SK-N-SH (cell line): ENCODE results near the gene PAX2. TPM values are rescaled to one million over a fixed set of nuclear protein-coding genes. Genes with fewer than 3 reads are reported as not detected.

Source experiments
- CTCF ChIA-PET: fragments of 300-600, 350-600 bp; formaldehyde crosslinking; extraction: SDS; loops from one replicate; lab custom pipeline; 2021; lab: Yijun Ruan, JAX
- POLR2A ChIA-PET: fragments of 350-600 bp; sonication (Branson Sonifier 250); formaldehyde crosslinking; extraction: SDS; loops from one replicate; lab custom pipeline; 2020; ENCODE audit warnings: antibody characterized with exemption, inconsistent platforms; lab: Yijun Ruan, JAX
- DNase-seq: peaks from one replicate; pipeline ENCODE4 v3.0.0; 2012
- H2AFZ ChIP-seq: fragments of 200-600 bp; sonication (generic); 2 replicates; pipeline ENCODE4 v1.8.1; 2016; ENCODE audit warnings: antibody characterized with exemption, mild to moderate bottlenecking, low read depth
- H3F3A ChIP-seq: fragments of 200-600 bp; sonication (generic); replicated peaks from 2 replicates; pipeline ENCODE3; 2016; ENCODE audit warnings: antibody characterized with exemption, mild to moderate bottlenecking; ENCODE audit not compliant: insufficient read depth
- H3K27ac ChIP-seq, 2 experiments: fragments of 200-500 bp in 1 of 2; fragments of 200-600 bp in 1 of 2; sonication (Bioruptor generic) in 1 of 2; sonication (generic), shearing (Covaris generic) in 1 of 2; 2 replicates each; pipeline versions ENCODE4 v1.5.1 to v1.6.1; 2014 to 2016; ENCODE audit warnings: low read depth in 2 of 2, inconsistent platforms in 1 of 2, low read length in 1 of 2, mild to moderate bottlenecking in 1 of 2, mixed read lengths in 1 of 2
- H3K27me3 ChIP-seq: fragments of 200-600 bp; sonication (generic), shearing (Covaris generic); 2 replicates; pipeline ENCODE4 v1.6.1; 2016; ENCODE audit warnings: mixed run types; ENCODE audit not compliant: insufficient read depth
- H3K36me3 ChIP-seq, 2 experiments: fragments of 200-500 bp in 1 of 2; fragments of 200-600 bp in 1 of 2; sonication (Bioruptor generic) in 1 of 2; sonication (generic) in 1 of 2; replicated peaks in 1 of 2; 2 replicates each; pipeline versions ENCODE3 to v1.5.1; 2014 to 2016; ENCODE audit warnings: low read length in 1 of 2, mild to moderate bottlenecking in 1 of 2; ENCODE audit not compliant: insufficient read depth in 2 of 2, control insufficient read depth in 1 of 2
- H3K4me1 ChIP-seq, 2 experiments: fragments of 200-500 bp in 1 of 2; fragments of 200-600 bp in 1 of 2; sonication (Bioruptor generic) in 1 of 2; sonication (generic), shearing (Covaris generic) in 1 of 2; 2 replicates each; pipeline versions ENCODE4 v1.5.1 to v1.6.1; 2014 to 2016; ENCODE audit warnings: low read depth in 1 of 2, low read length in 1 of 2, mixed run types in 1 of 2; ENCODE audit not compliant: insufficient read depth in 2 of 2, control insufficient read depth in 1 of 2
- H3K4me2 ChIP-seq: fragments of 200-600 bp; sonication (generic), shearing (Covaris generic); 2 replicates; pipeline ENCODE4 v1.6.1; 2017; ENCODE audit warnings: mixed run types
- H3K4me3 ChIP-seq, 2 experiments: fragments of 200-500 bp in 1 of 2; fragments of 200-600 bp in 1 of 2; sonication (Bioruptor generic) in 1 of 2; sonication (generic), shearing (Covaris generic) in 1 of 2; 2 replicates each; pipeline versions ENCODE4 v1.5.1 to v1.8.1; 2014 to 2016; ENCODE audit warnings: low read depth in 2 of 2, inconsistent platforms in 1 of 2, low read length in 1 of 2, mild to moderate bottlenecking in 1 of 2, mixed read lengths in 1 of 2, moderate library complexity in 1 of 2
- H3K79me2 ChIP-seq: fragments of 200-600 bp; sonication (generic); 2 replicates; pipeline ENCODE4 v1.8.1; 2017; ENCODE audit warnings: mild to moderate bottlenecking; ENCODE audit not compliant: insufficient read depth
- H3K9ac ChIP-seq: fragments of 200-600 bp; sonication (generic); 2 replicates; pipeline ENCODE4 v1.6.1; 2017; ENCODE audit warnings: mixed run types
- H3K9me2 ChIP-seq: fragments of 200-600 bp; sonication (generic); 2 replicates; pipeline ENCODE4 v1.6.1; 2017; ENCODE audit warnings: mixed run types
- H3K9me3 ChIP-seq: fragments of 200-600 bp; sonication (generic); 2 replicates; pipeline ENCODE4 v1.6.1; 2017; ENCODE audit warnings: mixed run types, mild to moderate bottlenecking, moderate library complexity
- H4K20me1 ChIP-seq: fragments of 200-600 bp; sonication (generic); 2 replicates; pipeline ENCODE4 v1.6.1; 2017; ENCODE audit warnings: mild to moderate bottlenecking, mixed run types; ENCODE audit not compliant: insufficient read depth
- CHD2 ChIP-seq: fragments of 150-350 bp; IDR thresholded peaks from 2 replicates; pipeline ENCODE4 v1.6.1; 2018; ENCODE audit warnings: low read length; ENCODE audit not compliant: partially characterized antibody
- ELF1 ChIP-seq: IDR thresholded peaks from 2 replicates; pipeline ENCODE4 v1.4.0; 2012
- EZH2phosphoT487 ChIP-seq: fragments of 200-600 bp; sonication (generic); IDR thresholded peaks from 2 replicates; pipeline ENCODE4 v1.6.1; 2017; ENCODE audit warnings: low read depth, mixed run types, mild to moderate bottlenecking, antibody characterized with exemption, moderate library complexity, borderline replicate concordance
- FOSL2 ChIP-seq: IDR thresholded peaks from 2 replicates; pipeline ENCODE4 v1.4.0; 2012; ENCODE audit warnings: low read depth, mild to moderate bottlenecking, moderate library complexity, borderline replicate concordance
- FOXJ3 ChIP-seq: sonication (generic); formaldehyde crosslinking; IDR thresholded peaks from 2 replicates; pipeline ENCODE4 v1.5.1; 2020; ENCODE audit warnings: mild to moderate bottlenecking, missing genetic modification reagents
- FOXM1 ChIP-seq: IDR thresholded peaks from 2 replicates; pipeline ENCODE4 v1.4.0; 2012; ENCODE audit warnings: low read depth, mild to moderate bottlenecking
- GATA2 ChIP-seq: sonication (generic); formaldehyde crosslinking; IDR thresholded peaks from 2 replicates; pipeline ENCODE4 v1.5.0; 2020; ENCODE audit warnings: mild to moderate bottlenecking, missing genetic modification reagents
- JUND ChIP-seq: IDR thresholded peaks from 2 replicates; pipeline ENCODE4 v1.4.0; 2012
- MEF2A ChIP-seq: IDR thresholded peaks from 2 replicates; pipeline ENCODE4 v1.4.0; 2012; ENCODE audit warnings: low read depth, borderline replicate concordance
- NRF1 ChIP-seq: IDR thresholded peaks from 2 replicates; pipeline ENCODE4 v1.6.1; 2012; ENCODE audit warnings: low read depth, mild to moderate bottlenecking, low read length
- POLR2AphosphoS5 ChIP-seq: IDR thresholded peaks from 2 replicates; pipeline ENCODE4 v1.6.1; 2012; ENCODE audit warnings: low read depth, low read length
- RAD21 ChIP-seq: IDR thresholded peaks from 2 replicates; pipeline ENCODE4 v1.6.1; 2012; ENCODE audit warnings: mild to moderate bottlenecking, low read length
- RCOR1 ChIP-seq: fragments of 150-350 bp; IDR thresholded peaks from 2 replicates; pipeline ENCODE4 v1.6.1; 2017; ENCODE audit warnings: antibody characterized with exemption, low read length
- REST ChIP-seq: IDR thresholded peaks from 2 replicates; pipeline ENCODE4 v1.6.1; 2012; ENCODE audit warnings: mild to moderate bottlenecking, low read depth, low read length, moderate library complexity
- RFX5 ChIP-seq: IDR thresholded peaks from 2 replicates; pipeline ENCODE4 v1.6.1; 2012; ENCODE audit warnings: mild to moderate bottlenecking, improper control_type of control experiment, low read length
- SIN3A ChIP-seq: IDR thresholded peaks from 2 replicates; pipeline ENCODE4 v1.6.1; 2012; ENCODE audit warnings: low read depth, mild to moderate bottlenecking, low read length, moderate library complexity, borderline replicate concordance
- SMC3 ChIP-seq: IDR thresholded peaks from 2 replicates; pipeline ENCODE4 v1.6.1; 2012; ENCODE audit warnings: low read depth, low read length, improper control_type of control experiment
- TEAD4 ChIP-seq: IDR thresholded peaks from 2 replicates; pipeline ENCODE4 v1.4.0; 2012; ENCODE audit warnings: mild to moderate bottlenecking, borderline replicate concordance; ENCODE audit not compliant: insufficient read depth
- YY1 ChIP-seq: IDR thresholded peaks from 2 replicates; pipeline ENCODE4 v1.4.0; 2012; ENCODE audit warnings: low read depth, mild to moderate bottlenecking
- WGBS: methylation state at CpG from one replicate; pipeline ENCODE4 v1.1.6; 2017; ENCODE audit warnings: low lambda C conversion rate; 5-methylcytosine and 5-hydroxymethylcytosine counted together
- polyA plus RNA-seq, 3 experiments: library from polyadenylated mRNA; depleted of rRNA; stranded (reverse); fragments of >200 nt; gene quantifications; 2 replicates each; pipeline ENCODE4 v1.2.3, GENCODE V29; 2012
- TF ChIP-seq, protein P1 (sequence below): IDR thresholded peaks from 2 replicates; pipeline ENCODE4 v1.4.0; 2012; ENCODE audit warnings: low read depth, borderline replicate concordance
- TF ChIP-seq, protein P2 (sequence below): IDR thresholded peaks from 2 replicates; pipeline ENCODE4 v1.4.0; 2012; ENCODE audit warnings: low read depth, borderline replicate concordance
- TF ChIP-seq, protein P3 (sequence below): fragments of 200-600 bp; sonication (generic); IDR thresholded peaks from 2 replicates; pipeline ENCODE4 v1.6.1; 2017; ENCODE audit warnings: antibody characterized with exemption, mild to moderate bottlenecking, moderate library complexity

PAX2 gene
- polyA plus RNA-seq, 1 of the 3 experiments (the other 2 are of a cell fraction), result not detected

DNA sequence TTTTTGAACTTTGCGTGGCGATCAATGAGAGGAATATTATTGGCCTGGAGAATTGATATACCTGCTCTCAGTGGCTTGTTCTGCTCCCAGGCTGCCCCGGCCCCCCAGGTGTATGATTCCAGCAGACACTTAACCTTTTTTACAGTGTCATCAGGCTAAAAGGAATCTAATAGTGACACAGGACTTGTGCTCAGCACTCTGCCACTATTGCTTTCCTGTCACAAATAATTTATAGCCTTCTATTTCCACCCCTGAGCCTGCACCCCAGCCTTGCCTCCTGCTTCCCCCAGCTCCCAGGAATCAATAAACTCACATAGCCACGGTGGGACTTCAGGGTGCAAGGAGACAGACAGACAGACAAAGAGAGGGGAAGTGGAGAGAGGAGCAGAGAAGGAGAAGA, 28.3 kb downstream of the PAX2 start:
- Histone ChIP-seq H4K20me1 (no peaks in the 10 kb centered on the region), H3K27ac (no peak overlapping the region), H3K36me3 (no peaks in the 10 kb centered on the region), H3K9me2 (no peaks in the 10 kb centered on the region), H3K27me3 (peaks cover 14% of the 10 kb centered on the region; the same call in 1 of the 2 replicates), H3K4me2 (no peak overlapping the region), H3K4me3 (no peak overlapping the region), H2AFZ (no peak overlapping the region), H3K9ac (no peak overlapping the region), H3F3A (no peaks in the 10 kb centered on the region), H3K4me1 (peaks cover 0 to 26% of the 10 kb centered on the region in 2 experiments; a peak in 2 of 4 replicates), H3K79me2 (no peaks in the 10 kb centered on the region), H3K9me3 (no peaks in the 10 kb centered on the region)
- ChIA-PET POLR2A (no interaction called here), CTCF (no interaction called here)
- WGBS, result 44% methylated on average over 4 of the region's 4 CpGs
- TF ChIP-seq SMC3, result no peak
- TF ChIP-seq MEF2A, result no peak
- no peak for TF ChIP-seq POLR2AphosphoS5
- TF ChIP-seq FOXJ3 (CRISPR knock-in tag), result no peak
- no peak for TF ChIP-seq NRF1
- no peak for TF ChIP-seq SIN3A
- TF ChIP-seq RAD21, result no peak
- no peak for TF ChIP-seq RFX5
- no peak for TF ChIP-seq FOSL2
- TF ChIP-seq JUND, result no peak
- no peak for TF ChIP-seq FOXM1
- TF ChIP-seq TEAD4, result no peak
- no peak for TF ChIP-seq RCOR1
- TF ChIP-seq ELF1, result no peak
- TF ChIP-seq YY1, result no peak
- TF ChIP-seq CHD2, result no peak
- no peak for TF ChIP-seq GATA2 (CRISPR knock-in tag)
- TF ChIP-seq, protein P1, sequence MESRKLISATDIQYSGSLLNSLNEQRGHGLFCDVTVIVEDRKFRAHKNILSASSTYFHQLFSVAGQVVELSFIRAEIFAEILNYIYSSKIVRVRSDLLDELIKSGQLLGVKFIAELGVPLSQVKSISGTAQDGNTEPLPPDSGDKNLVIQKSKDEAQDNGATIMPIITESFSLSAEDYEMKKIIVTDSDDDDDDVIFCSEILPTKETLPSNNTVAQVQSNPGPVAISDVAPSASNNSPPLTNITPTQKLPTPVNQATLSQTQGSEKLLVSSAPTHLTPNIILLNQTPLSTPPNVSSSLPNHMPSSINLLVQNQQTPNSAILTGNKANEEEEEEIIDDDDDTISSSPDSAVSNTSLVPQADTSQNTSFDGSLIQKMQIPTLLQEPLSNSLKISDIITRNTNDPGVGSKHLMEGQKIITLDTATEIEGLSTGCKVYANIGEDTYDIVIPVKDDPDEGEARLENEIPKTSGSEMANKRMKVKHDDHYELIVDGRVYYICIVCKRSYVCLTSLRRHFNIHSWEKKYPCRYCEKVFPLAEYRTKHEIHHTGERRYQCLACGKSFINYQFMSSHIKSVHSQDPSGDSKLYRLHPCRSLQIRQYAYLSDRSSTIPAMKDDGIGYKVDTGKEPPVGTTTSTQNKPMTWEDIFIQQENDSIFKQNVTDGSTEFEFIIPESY, result no peak
- TF ChIP-seq EZH2phosphoT487, result no peak
- DNase-seq, result no peak

GRCh38 chr10:100774223-100774622, 28.8 kb downstream of the PAX2 start:
- DNase-seq, result no peak
- Histone ChIP-seq H3K4me1 (peaks cover 0 to 26% of the 10 kb centered on the region in 2 experiments; a peak in 2 of 4 replicates), H3K36me3 (no peaks in the 10 kb centered on the region), H3K27ac (no peak overlapping the region), H3K9me3 (no peaks in the 10 kb centered on the region), H4K20me1 (no peaks in the 10 kb centered on the region), H2AFZ (no peak overlapping the region), H3K27me3 (peaks cover 14% of the 10 kb centered on the region; the same call in 1 of the 2 replicates), H3K4me2 (no peak overlapping the region), H3K79me2 (no peaks in the 10 kb centered on the region), H3K9me2 (no peaks in the 10 kb centered on the region), H3K4me3 (no peak overlapping the region), H3K9ac (no peak overlapping the region), H3F3A (no peaks in the 10 kb centered on the region)
- CTCF ChIA-PET, result no interaction called here
- POLR2A ChIA-PET, result no interaction called here
- WGBS, result 35% methylated on average over 5 of the region's 8 CpGs
- TF ChIP-seq REST, result no peak
- TF ChIP-seq FOXM1, result no peak
- TF ChIP-seq RFX5, result no peak
- TF ChIP-seq, protein P2, sequence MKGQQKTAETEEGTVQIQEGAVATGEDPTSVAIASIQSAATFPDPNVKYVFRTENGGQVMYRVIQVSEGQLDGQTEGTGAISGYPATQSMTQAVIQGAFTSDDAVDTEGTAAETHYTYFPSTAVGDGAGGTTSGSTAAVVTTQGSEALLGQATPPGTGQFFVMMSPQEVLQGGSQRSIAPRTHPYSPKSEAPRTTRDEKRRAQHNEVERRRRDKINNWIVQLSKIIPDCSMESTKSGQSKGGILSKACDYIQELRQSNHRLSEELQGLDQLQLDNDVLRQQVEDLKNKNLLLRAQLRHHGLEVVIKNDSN, result no peak
- no peak for TF ChIP-seq TEAD4
- TF ChIP-seq, protein P3, sequence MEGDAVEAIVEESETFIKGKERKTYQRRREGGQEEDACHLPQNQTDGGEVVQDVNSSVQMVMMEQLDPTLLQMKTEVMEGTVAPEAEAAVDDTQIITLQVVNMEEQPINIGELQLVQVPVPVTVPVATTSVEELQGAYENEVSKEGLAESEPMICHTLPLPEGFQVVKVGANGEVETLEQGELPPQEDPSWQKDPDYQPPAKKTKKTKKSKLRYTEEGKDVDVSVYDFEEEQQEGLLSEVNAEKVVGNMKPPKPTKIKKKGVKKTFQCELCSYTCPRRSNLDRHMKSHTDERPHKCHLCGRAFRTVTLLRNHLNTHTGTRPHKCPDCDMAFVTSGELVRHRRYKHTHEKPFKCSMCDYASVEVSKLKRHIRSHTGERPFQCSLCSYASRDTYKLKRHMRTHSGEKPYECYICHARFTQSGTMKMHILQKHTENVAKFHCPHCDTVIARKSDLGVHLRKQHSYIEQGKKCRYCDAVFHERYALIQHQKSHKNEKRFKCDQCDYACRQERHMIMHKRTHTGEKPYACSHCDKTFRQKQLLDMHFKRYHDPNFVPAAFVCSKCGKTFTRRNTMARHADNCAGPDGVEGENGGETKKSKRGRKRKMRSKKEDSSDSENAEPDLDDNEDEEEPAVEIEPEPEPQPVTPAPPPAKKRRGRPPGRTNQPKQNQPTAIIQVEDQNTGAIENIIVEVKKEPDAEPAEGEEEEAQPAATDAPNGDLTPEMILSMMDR, result no peak
- no peak for TF ChIP-seq SMC3
